Non-pigmented ciliary epithelial cell (primary cell): ENCODE measurements around the gene PHC2.

Source experiments
- DNase-seq: peaks from one replicate; pipeline ENCODE4 v3.0.0-alpha.2; 2010; ENCODE audit warnings: low read depth

The PHC2 gene

GRCh38 chr1:33388805-33389771 lies 41.8 kb downstream of the PHC2 start:
- no peak for DNase-seq

GRCh38 chr1:33387625-33388024 lies 43.3 kb downstream of the PHC2 start:
- DNase-seq: peak; percentile 92

- no peak for DNase-seq
Observed at GRCh38 chr1:33385251-33385650, 45.6 kb downstream of the PHC2 start.

GRCh38 chr1:33384040-33384812 lies 46.7 kb downstream of the PHC2 start:
- no peak for DNase-seq

GRCh38 chr1:33383489-33383888 lies 47.4 kb downstream of the PHC2 start:
- DNase-seq: no peak

GRCh38 chr1:33382661-33383415 lies 48.1 kb downstream of the PHC2 start:
- no peak for DNase-seq

GRCh38 chr1:33381977-33382376 lies 48.9 kb downstream of the PHC2 start:
- no peak for DNase-seq

- DNase-seq: no peak
Observed at GRCh38 chr1:33380811-33381210, 50.1 kb downstream of the PHC2 start.

- no peak for DNase-seq
Observed at GRCh38 chr1:33379631-33380354, 51.1 kb downstream of the PHC2 start.

- DNase-seq: no peak
Observed at GRCh38 chr1:33378976-33379375, 51.9 kb downstream of the PHC2 start.

GRCh38 chr1:33378524-33378923 lies 52.4 kb downstream of the PHC2 start:
- no peak for DNase-seq

- no peak for DNase-seq
Observed at GRCh38 chr1:33377756-33378155, 53.1 kb downstream of the PHC2 start.

- DNase-seq: no peak
Observed at GRCh38 chr1:33377013-33377412, 53.9 kb downstream of the PHC2 start.

- no peak for DNase-seq
Observed at GRCh38 chr1:33375316-33375715, 55.6 kb downstream of the PHC2 start.

GRCh38 chr1:33374336-33375105 lies 56.4 kb downstream of the PHC2 start:
- no peak for DNase-seq

- DNase-seq: no peak
Observed at GRCh38 chr1:33373606-33374005, 57.3 kb downstream of the PHC2 start.

- DNase-seq: no peak
Observed at GRCh38 chr1:33372677-33373076, 58.2 kb downstream of the PHC2 start.

GRCh38 chr1:33372162-33372561 lies 58.7 kb downstream of the PHC2 start:
- no peak for DNase-seq

- DNase-seq: no peak
Observed at GRCh38 chr1:33371334-33371733, 59.6 kb downstream of the PHC2 start.

GRCh38 chr1:33370827-33371226 lies 60.1 kb downstream of the PHC2 start:
- no peak for DNase-seq

GRCh38 chr1:33370301-33370700 lies 60.6 kb downstream of the PHC2 start:
- DNase-seq: no peak
